Measurements from ENCODE around the gene HMGXB3.

HMGXB3 gene

GRCh38 chr5:150062216-150062922, 61.8 kb downstream of the HMGXB3 start:
- H3K4me3 ChIP-seq (ENCODE audit: low read depth, low read length), result no peak overlapping the region
- no peak for DNase-seq (ENCODE audit: low read depth)
- TF ChIP-seq CTCF (IDR thresholded peaks at IDR 0.05; ENCODE audit: control insufficient read depth, extremely low read depth, insufficient read depth), result no peak

- TF ChIP-seq CTCF (IDR thresholded peaks at IDR 0.05; ENCODE audit: control insufficient read depth, extremely low read depth, insufficient read depth), result no peak
- DNase-seq (ENCODE audit: low read depth), result no peak
These were observed 63.1 kb downstream of the HMGXB3 start for GRCh38 chr5:150063638-150064037.

GRCh38 chr5:150064681-150065220, 64.2 kb downstream of the HMGXB3 start:
- no peak for TF ChIP-seq CTCF (IDR thresholded peaks at IDR 0.05; ENCODE audit: control insufficient read depth, extremely low read depth, insufficient read depth)
- DNase-seq (ENCODE audit: low read depth), result no peak
- no peak overlapping the region for H3K4me3 ChIP-seq (ENCODE audit: low read depth, low read length)

More at GRCh38 chr5:150063638-150064037, 63.1 kb downstream of the HMGXB3 start:
- no peak overlapping the region for H3K4me3 ChIP-seq (ENCODE audit: low read depth, low read length)

GRCh38 chr5:150065346-150065745, 64.8 kb downstream of the HMGXB3 start:
- DNase-seq (ENCODE audit: low read depth), result no peak
- H3K4me3 ChIP-seq (ENCODE audit: low read depth, low read length), result no peak overlapping the region

DNA sequence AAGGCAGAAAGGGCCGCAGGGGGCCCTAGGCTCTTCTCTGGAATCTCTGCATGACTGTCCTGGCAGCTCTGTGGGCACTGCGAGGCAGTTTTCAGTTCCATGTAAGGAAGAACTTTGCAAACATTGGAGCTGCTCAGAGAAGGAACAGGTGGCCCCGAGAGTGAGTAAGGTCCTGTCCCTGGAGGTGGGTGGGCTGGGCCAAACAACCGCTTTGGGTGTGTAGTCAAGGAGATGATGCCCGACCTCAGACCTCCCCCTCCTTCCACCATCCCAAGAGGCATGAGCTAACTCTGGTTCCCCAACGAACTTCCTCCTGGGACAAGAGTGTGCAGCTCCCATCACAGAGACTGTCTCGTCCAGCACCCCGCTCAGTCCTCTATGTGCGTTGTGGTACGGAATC, 65.3 kb downstream of the HMGXB3 start:
- no peak overlapping the region for H3K4me3 ChIP-seq (ENCODE audit: low read depth, low read length)
- DNase-seq (ENCODE audit: low read depth), result no peak
- no peak for TF ChIP-seq CTCF (IDR thresholded peaks at IDR 0.05; ENCODE audit: control insufficient read depth, extremely low read depth, insufficient read depth)

More at GRCh38 chr5:150065346-150065745, 64.8 kb downstream of the HMGXB3 start:
- TF ChIP-seq CTCF (IDR thresholded peaks at IDR 0.05; ENCODE audit: control insufficient read depth, extremely low read depth, insufficient read depth), result no peak

DNA sequence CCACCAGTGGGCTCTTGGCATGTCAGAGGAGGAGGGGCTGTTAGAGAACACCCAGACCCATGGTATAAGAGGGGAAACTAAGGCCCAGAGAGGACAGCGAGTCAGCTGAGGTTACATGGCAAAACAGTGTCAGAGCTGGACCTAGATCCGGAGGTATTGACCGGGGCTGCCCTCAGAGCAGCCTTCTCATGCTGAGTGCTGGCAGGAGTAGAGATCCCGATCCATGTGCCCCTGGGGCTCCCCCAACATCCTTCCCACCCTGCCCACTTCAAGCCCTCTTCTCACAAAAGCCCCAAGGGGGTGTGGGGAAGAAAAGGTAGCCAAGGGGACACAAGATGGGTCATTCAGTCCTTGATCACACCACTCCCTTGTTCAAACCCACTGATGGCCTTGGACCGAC, 65.9 kb downstream of the HMGXB3 start:
- no peak for TF ChIP-seq CTCF (IDR thresholded peaks at IDR 0.05; ENCODE audit: control insufficient read depth, extremely low read depth, insufficient read depth)
- no peak for DNase-seq (ENCODE audit: low read depth)

More for the DNA sequence above, 65.9 kb downstream of the HMGXB3 start:
- H3K4me3 ChIP-seq (ENCODE audit: low read depth, low read length), result no peak overlapping the region
